BLaER1 (cell line): ENCODE data around the gene PPP5C.
"Not testable (repeated sequence)": the region's sequence is repeated elsewhere in the genome, so short reads cannot be mapped to it uniquely, and the experiment has no call there.

Source experiments
- H3K27ac ChIP-seq: shearing (Covaris generic); formaldehyde crosslinking; 2 replicates; pipeline ENCODE4 v1.8.1; 2022
- H3K27me3 ChIP-seq: shearing (Covaris generic); formaldehyde crosslinking; 2 replicates; pipeline ENCODE4 v1.8.1; 2022
- H3K36me3 ChIP-seq: shearing (Covaris generic); formaldehyde crosslinking; 2 replicates; pipeline ENCODE4 v1.8.1; 2022
- H3K4me1 ChIP-seq: shearing (Covaris generic); formaldehyde crosslinking; 2 replicates; pipeline ENCODE4 v1.8.1; 2022
- H3K4me2 ChIP-seq: shearing (Covaris generic); formaldehyde crosslinking; 2 replicates; pipeline ENCODE4 v1.8.1; 2022
- H3K4me3 ChIP-seq: shearing (Covaris generic); formaldehyde crosslinking; 2 replicates; pipeline ENCODE4 v1.8.1; 2022
- H3K9ac ChIP-seq: shearing (Covaris generic); formaldehyde crosslinking; 2 replicates; pipeline ENCODE4 v1.8.1; 2022
- H3K9me3 ChIP-seq: shearing (Covaris generic); formaldehyde crosslinking; 2 replicates; pipeline ENCODE4 v1.8.1; 2022
- H4K20me1 ChIP-seq: shearing (Covaris generic); formaldehyde crosslinking; 2 replicates; pipeline ENCODE4 v1.8.1; 2022
- Cebpa-rat ChIP-seq: shearing (Covaris generic); IDR thresholded peaks from 2 replicates; pipeline ENCODE4 v1.8.1; 2022

Gene PPP5C

GRCh38 chr19:46427518-46428045 is 80.7 kb downstream of the PPP5C start:
- H3K27ac ChIP-seq, result no peak overlapping the region
- H3K4me1 ChIP-seq, result peaks cover 57% of the 10 kb centered on the region
- no peak overlapping the region for H3K4me3 ChIP-seq
- H3K9me3 ChIP-seq, result no peaks in the 10 kb centered on the region; the same call in 1 of the 2 replicates
- H3K36me3 ChIP-seq, result no peaks in the 10 kb centered on the region
- H3K27me3 ChIP-seq, result peaks cover 37% of the 10 kb centered on the region
- H3K4me2 ChIP-seq, result peak overlapping the region; percentile 70
- no peak for TF ChIP-seq Cebpa-rat
- no peak overlapping the region for H3K9ac ChIP-seq
- no peaks in the 10 kb centered on the region for H4K20me1 ChIP-seq

GRCh38 chr19:46428239-46429135 is 81.6 kb downstream of the PPP5C start, which contains the start of gene PNMA8C:
Gene PNMA8C (minus strand): TSS chr19:46428936. CDS start chr19:46428359, 577 bp downstream.
- Histone ChIP-seq H3K4me3 (no peak within 1 kb of the TSS), H3K27ac (no peak within 1 kb of the TSS), H3K9me3 (no peaks in the 10 kb centered on the region; the same call in 1 of the 2 replicates), H3K36me3 (no peaks in the 10 kb centered on the region), H3K27me3 (peaks cover 37% of the 10 kb centered on the region), H3K9ac (no peak within 1 kb of the TSS), H3K4me2 (peak within 1 kb of the TSS; percentile 70), H3K4me1 (peaks cover 49% of the 10 kb centered on the region), H4K20me1 (no peaks in the 10 kb centered on the region)
- TF ChIP-seq Cebpa-rat, result no peak

- Histone ChIP-seq H4K20me1 (no peaks in the 10 kb centered on the region), H3K27ac (no peak overlapping the region), H3K27me3 (peaks cover 34% of the 10 kb centered on the region), H3K4me1 (peaks cover 49% of the 10 kb centered on the region), H3K9ac (no peak overlapping the region), H3K9me3 (no peaks in the 10 kb centered on the region; the same call in 1 of the 2 replicates), H3K4me2 (peak overlapping the region; percentile 40; the same call in 1 of the 2 replicates), H3K4me3 (no peak overlapping the region), H3K36me3 (no peaks in the 10 kb centered on the region)
- no peak for TF ChIP-seq Cebpa-rat
Measured at GRCh38 chr19:46429999-46430398, 83.1 kb downstream of the PPP5C start.

GRCh38 chr19:46431824-46432223 is 84.9 kb downstream of the PPP5C start:
- Histone ChIP-seq H3K9me3 (no peaks in the 10 kb centered on the region), H3K36me3 (no peaks in the 10 kb centered on the region), H4K20me1 (no peaks in the 10 kb centered on the region), H3K27me3 (peaks cover 15% of the 10 kb centered on the region), H3K4me1 (peaks cover 47% of the 10 kb centered on the region), H3K9ac (no peak overlapping the region), H3K4me3 (no peak overlapping the region), H3K4me2 (peak overlapping the region; percentile 39), H3K27ac (no peak overlapping the region)
- no peak for TF ChIP-seq Cebpa-rat

- not testable (repeated sequence) for H3K36me3 ChIP-seq, H3K9ac ChIP-seq, H3K27me3 ChIP-seq, H3K9me3 ChIP-seq, H3K4me3 ChIP-seq, H4K20me1 ChIP-seq, H3K4me2 ChIP-seq, H3K27ac ChIP-seq
- H3K4me1 ChIP-seq, result peaks cover 33% of the 10 kb centered on the region
Measured at GRCh38 chr19:46433470-46433869, 86.6 kb downstream of the PPP5C start.

GRCh38 chr19:46435009-46435408 is 88.1 kb downstream of the PPP5C start:
- Histone ChIP-seq H3K9me3 (no peaks in the 10 kb centered on the region), H3K27me3 (no peaks in the 10 kb centered on the region), H3K9ac (no peak overlapping the region), H3K4me3 (no peak overlapping the region), H3K4me2 (no peak overlapping the region), H3K4me1 (peaks cover 19% of the 10 kb centered on the region), H4K20me1 (no peaks in the 10 kb centered on the region), H3K27ac (no peak overlapping the region), H3K36me3 (no peaks in the 10 kb centered on the region)
- no peak for TF ChIP-seq Cebpa-rat

- H3K27me3 ChIP-seq, H3K4me3 ChIP-seq, H3K36me3 ChIP-seq, H3K27ac ChIP-seq, H4K20me1 ChIP-seq, H3K9me3 ChIP-seq, H3K9ac ChIP-seq, H3K4me2 ChIP-seq: not testable (repeated sequence)
- peaks cover 12% of the 10 kb centered on the region for H3K4me1 ChIP-seq
Measured at GRCh38 chr19:46435689-46436088, 88.8 kb downstream of the PPP5C start.
